ENCODE data around the gene UBE2O. TPM values are rescaled to one million over a fixed set of nuclear protein-coding genes. Genes with fewer than 3 reads are reported as not detected.

UBE2O gene
- total RNA-seq, 1 experiment from 2014 or later: 22.9 TPM

GRCh38 chr17:76405967-76406647, 46.8 kb downstream of the UBE2O start:
- in situ Hi-C loops (cut with HindIII; ENCODE audit: low pct_unique_long_range_greater_than_20kb, low sequenced_read_pairs): no loop called here
- no peak for DNase-seq (ENCODE audit: low read depth)

DNA sequence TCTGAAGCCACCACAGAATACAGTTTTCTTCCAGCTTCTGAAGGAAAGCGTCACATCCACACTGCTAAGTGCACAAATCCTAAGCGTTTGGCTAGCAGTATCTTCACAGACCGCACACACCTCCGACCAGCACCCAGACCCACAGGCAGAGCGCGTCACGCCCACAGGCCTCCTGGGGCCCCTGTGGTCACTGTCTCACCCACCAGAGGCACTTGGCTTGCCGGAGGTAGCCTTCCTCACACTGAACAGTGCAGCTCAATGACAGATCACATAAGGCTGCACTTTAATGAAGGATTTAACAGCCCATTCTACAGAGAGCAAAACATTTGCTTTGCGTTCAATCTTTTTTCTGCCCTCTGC, 47.4 kb downstream of the UBE2O start:
- in situ Hi-C loops (cut with HindIII; ENCODE audit: low pct_unique_long_range_greater_than_20kb, low sequenced_read_pairs): no loop called here
- DNase-seq (ENCODE audit: low read depth): no peak

DNA sequence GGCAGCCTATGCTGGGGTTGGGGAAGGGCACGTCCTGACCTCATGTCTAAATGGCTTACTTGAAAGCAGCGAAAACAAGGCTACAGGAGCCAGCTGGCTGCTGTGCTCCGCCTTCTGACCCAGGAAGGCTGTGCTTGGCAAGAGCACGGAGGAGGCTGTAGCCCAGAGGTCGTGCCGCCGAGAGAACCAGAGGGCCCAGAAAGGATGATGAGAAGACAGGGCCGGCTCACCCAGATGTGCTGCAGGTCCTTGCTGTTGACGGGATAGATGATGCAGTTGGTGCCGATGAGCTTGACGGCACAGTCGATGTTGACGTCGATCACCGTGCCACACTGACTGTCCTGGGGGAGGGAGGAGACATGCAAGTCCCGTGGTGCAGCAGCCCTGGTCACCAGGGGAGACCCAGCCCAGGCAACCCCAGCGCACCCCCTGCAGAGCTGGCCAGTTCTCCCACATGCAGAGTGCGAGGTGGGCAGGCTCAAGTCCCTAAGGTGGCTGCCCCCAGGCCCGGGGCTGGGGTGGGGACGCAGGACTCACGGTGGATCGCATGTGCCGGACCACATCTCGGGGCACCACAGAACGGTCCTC, 47.9 kb downstream of the UBE2O start:
- in situ Hi-C loops (cut with HindIII; ENCODE audit: low pct_unique_long_range_greater_than_20kb, low sequenced_read_pairs): no loop called here
- DNase-seq (ENCODE audit: low read depth): no peak

GRCh38 chr17:76404256-76404655, 48.7 kb downstream of the UBE2O start:
- in situ Hi-C loops (cut with HindIII; ENCODE audit: low pct_unique_long_range_greater_than_20kb, low sequenced_read_pairs): no loop called here
- DNase-seq (ENCODE audit: low read depth): no peak

- in situ Hi-C loops (cut with HindIII; ENCODE audit: low pct_unique_long_range_greater_than_20kb, low sequenced_read_pairs): no loop called here
Measured at GRCh38 chr17:76402711-76403110, 50.2 kb downstream of the UBE2O start.

DNA sequence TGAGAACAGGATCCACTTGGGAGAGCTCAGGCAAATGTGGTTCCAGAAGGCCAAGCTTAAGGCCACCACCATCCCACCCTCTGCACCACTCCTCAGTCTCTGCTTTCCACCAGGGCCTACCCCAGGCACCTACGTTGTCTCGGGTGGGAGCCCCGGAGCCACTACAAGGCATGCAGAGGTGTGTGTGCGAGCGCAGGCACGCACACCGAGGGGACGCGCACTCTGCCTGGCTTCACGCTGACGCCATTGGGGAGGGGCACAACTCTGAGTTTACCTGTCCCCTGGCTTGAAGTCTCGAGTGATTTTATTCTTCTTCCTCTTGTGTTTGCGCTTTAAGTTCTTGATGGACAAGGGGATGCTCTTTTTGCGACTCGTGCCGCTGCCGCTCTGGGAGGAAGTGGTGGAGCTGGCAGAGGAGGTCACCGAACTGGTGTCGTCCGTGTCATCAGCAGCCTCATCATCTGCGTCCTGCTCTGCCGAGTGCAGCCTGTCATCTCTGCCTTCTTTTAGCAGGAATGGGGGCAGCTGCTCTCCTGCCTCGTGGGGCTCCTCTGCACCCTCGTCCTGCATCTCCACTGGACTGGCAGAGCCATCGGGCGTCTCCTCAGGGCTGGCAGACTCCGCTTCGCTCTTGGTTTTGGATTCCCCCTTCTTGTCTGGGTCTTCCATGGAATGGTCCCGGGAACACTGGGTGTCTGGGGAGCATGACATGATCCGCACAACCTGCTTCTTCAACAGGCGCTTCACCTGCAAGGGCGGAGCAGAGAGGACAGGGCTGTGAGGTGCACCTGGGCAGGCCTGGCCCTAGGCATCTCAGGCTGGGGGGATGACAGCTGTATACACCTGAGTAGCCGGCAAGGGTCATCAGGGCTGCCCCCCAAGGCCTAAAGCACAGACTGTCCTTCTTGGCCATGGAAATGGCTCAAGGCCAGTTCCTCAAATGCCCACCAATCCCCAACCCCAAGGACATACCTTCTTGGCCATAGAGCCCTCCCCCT, 53.5 kb downstream of the UBE2O start:
- DNase-seq (ENCODE audit: low read depth): no peak
- in situ Hi-C loops (cut with HindIII; ENCODE audit: low pct_unique_long_range_greater_than_20kb, low sequenced_read_pairs): no loop called here

More at GRCh38 chr17:76402711-76403110, 50.2 kb downstream of the UBE2O start:
- DNase-seq (ENCODE audit: low read depth): no peak

- peak; percentile 78 for DNase-seq (ENCODE audit: low read depth)
- in situ Hi-C loops (cut with HindIII; ENCODE audit: low pct_unique_long_range_greater_than_20kb, low sequenced_read_pairs): no loop called here
Measured at GRCh38 chr17:76398523-76399174, 54.3 kb downstream of the UBE2O start.

DNA sequence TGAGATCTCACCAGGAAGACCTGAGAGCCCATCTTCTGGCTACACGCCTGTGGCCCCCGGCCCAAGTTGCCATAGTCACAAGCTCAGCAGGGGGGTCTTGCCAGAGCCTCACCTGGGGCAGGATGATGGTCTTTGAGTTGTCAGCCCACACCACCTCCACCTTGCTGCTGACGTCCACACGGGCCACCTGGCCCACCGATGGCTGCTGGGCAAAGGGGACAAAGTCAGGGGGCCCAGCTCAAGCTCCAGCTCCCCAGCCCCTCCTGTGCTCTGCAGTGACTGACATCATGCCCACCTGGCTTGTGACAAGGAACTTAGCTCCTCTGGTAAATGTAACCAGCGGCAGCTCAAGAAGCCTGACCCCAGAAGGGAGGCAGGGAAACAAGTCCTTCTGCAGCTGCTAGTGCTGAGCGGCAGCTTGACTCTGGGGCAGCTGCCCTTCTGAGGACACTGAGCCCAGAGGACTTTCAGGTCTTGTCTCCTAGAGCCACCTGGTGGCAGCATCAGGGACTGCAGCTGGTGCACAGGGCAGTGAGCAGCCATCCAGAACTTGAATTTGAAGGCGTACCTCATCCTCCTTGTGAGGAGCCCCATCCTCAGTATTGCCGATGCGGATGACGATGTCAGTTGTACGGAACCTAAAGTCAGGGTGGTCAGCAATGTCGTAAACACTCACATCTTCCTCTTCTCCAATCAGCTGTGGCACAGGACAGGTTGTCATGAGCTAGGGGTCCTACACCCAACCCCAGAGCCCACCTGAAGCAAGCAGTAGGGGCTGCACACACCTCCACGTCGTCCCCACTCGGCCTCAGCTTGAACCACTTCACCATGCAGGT, 55.0 kb downstream of the UBE2O start:
- peak; percentile 70 for DNase-seq (ENCODE audit: low read depth)
- in situ Hi-C loops (cut with HindIII; ENCODE audit: low pct_unique_long_range_greater_than_20kb, low sequenced_read_pairs): no loop called here

DNA sequence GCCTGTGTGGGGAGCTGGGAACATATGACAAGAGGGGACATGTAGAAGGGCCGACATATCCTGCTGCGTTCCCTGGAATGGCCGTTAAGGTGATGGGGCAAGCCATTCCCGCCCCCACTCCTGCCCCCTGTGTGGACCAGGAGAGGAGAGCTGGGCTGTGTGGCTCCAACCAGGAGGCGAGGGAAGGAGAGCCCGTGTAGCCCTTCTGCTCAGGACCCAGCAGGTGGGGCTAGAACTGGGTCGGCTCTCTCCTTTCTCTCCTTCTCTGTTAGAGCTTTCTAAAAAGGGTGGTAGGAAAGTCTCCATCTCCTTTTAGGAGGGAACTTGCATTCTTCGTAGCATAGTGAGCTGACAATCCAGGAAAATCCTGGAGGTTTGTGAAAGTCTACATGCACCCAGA, 55.8 kb downstream of the UBE2O start:
- DNase-seq (ENCODE audit: low read depth): no peak
- in situ Hi-C loops (cut with HindIII; ENCODE audit: low pct_unique_long_range_greater_than_20kb, low sequenced_read_pairs): no loop called here

DNA sequence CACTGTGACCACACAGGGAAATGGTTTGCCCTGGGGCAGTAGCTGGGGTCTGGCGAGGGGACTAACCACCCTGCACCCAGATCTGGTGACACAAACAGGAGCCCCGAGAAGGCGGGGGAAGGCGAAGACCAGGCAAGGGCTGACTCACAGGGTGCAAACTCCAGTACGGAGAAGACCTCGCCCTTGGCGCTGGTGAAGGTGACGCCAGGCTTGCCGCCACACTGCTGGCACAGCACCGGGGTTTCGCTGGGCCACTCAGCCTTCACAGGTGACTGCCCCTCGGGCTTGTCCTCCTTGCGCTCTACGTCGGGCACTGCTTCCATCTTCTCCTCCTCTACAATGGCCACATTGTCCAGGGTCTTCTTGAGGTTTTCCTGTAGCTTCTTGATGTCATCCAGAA, 57.0 kb downstream of the UBE2O start:
- DNase-seq (ENCODE audit: low read depth): no peak
- in situ Hi-C loops (cut with HindIII; ENCODE audit: low pct_unique_long_range_greater_than_20kb, low sequenced_read_pairs): no loop called here

GRCh38 chr17:76394166-76394565, 58.8 kb downstream of the UBE2O start:
- in situ Hi-C loops (cut with HindIII; ENCODE audit: low pct_unique_long_range_greater_than_20kb, low sequenced_read_pairs): no loop called here
- DNase-seq (ENCODE audit: low read depth): peak; percentile 94

DNA sequence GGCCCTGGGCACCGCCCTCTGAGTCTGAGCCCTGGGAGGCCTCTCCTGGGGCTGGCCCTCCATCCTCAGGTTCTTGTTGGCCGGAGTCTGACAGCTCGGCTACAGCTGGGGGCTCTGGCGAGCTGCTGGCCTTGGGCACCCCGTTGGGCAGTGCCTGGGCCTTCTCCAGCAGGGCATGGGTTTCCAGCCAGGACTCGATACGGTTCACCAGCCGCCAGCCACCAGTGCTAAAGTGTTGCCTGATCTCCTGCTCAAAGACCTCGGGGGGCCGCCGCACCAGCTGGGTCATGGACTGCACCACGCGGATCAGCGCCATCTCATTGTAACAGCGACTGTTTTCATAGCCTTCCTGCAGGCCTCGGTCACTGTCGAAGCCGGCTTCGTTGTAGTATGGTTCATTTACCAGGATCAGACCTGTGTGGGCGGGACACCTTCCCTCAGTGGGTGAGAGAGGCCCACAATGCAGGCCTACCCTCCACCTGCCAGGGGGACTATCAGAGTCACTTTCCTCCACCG, 61.7 kb downstream of the UBE2O start:
- in situ Hi-C loops (cut with HindIII; ENCODE audit: low pct_unique_long_range_greater_than_20kb, low sequenced_read_pairs): no loop called here
- DNase-seq (ENCODE audit: low read depth): no peak

DNA sequence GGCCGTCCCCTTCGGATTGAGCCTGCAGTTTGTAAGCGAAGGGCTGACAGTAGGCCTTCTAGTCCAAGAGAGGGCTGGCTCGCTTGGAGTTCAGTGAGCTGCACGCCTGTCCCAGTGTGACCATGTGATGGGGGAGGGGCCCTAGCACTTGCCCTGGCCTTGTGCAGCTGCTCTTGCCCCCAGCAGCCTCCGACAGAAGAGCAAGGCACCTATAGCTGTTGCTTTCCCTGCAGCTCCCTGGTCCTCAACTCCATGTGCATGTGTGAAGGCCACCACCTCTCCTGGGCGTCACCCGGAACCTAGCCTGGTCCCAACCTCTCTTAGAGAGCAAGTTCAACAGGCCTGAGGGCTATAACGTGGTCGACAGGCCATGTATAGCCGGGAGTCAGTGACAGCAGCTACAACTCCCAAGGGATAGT, 62.9 kb downstream of the UBE2O start:
- in situ Hi-C loops (cut with HindIII; ENCODE audit: low pct_unique_long_range_greater_than_20kb, low sequenced_read_pairs): no loop called here
- DNase-seq (ENCODE audit: low read depth): no peak

DNA sequence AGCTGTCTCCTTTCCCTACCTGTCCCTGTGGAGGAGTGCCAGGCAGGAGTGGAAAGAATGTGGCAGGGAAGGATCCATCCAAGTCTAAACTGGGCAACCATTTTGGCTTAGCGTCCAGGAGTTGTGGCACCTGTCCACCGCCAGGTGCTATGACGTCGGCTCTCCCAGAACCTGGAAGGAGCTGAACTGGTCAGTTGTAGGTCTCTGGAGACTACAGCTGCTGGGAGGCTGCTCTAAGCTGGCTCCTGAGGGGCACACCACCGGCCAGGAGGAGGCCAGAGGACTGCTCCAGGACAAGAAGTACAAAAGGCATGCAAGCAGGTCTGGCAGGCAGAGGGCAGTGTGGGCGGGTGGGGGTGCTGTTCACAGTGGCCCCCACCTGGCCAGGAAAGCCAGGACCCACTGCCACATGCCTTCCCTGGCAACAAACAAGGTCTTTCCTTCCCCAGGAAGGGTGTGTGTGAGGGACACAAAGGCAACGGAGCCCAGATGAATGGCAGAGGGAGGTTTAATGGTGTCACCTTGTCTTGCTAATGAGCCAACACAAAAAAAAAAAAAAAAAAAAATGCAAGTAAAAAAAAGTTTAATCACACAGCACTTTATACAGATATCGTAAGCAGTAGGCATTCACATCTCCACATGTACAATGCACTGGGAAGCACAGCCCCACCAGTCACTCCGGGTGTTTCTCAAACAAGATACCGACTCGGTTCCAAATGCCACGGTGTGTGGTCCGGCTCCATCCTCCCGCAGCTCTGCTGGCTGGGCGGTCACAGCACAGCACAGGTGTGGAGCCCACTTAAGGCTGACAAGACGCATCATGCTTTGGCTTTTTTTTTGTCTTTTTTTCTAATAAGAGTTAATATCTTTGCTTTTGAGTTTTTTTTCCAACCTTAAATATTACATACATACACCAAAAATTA, 63.7 kb downstream of the UBE2O start:
- DNase-seq (ENCODE audit: low read depth): no peak
- in situ Hi-C loops (cut with HindIII; ENCODE audit: low pct_unique_long_range_greater_than_20kb, low sequenced_read_pairs): no loop called here

- no peak for DNase-seq (ENCODE audit: low read depth)
- in situ Hi-C loops (cut with HindIII; ENCODE audit: low pct_unique_long_range_greater_than_20kb, low sequenced_read_pairs): no loop called here
Measured at GRCh38 chr17:76386966-76387765, 65.8 kb downstream of the UBE2O start.

All from Caki2 (cell line).